ENCODE results near the gene ABCG4.
A peak's percentile ranks its signal among the peaks of the same experiment; 100 is the strongest.

Gene ABCG4

GRCh38 chr11:119205574-119206510 is 57.0 kb downstream of the ABCG4 start, which contains the start of gene CBL:
Gene CBL, plus strand, starts transcription at chr11:119206339. Its CDS starts 79 bp downstream, at chr11:119206418.
- peak; percentile 72 for DNase-seq (ENCODE audit: low read depth, low spot score)

- no peak for DNase-seq (ENCODE audit: low read depth, low spot score)
Observed at GRCh38 chr11:119206511-119207414, 57.9 kb downstream of the ABCG4 start.

GRCh38 chr11:119207415-119207960 is 58.6 kb downstream of the ABCG4 start:
- no peak for DNase-seq (ENCODE audit: low read depth, low spot score)

- no peak for DNase-seq (ENCODE audit: low read depth, low spot score)
Observed at GRCh38 chr11:119209186-119209585, 60.3 kb downstream of the ABCG4 start.

- DNase-seq (ENCODE audit: low read depth, low spot score): no peak
Observed at GRCh38 chr11:119210050-119210449, 61.2 kb downstream of the ABCG4 start.
